ENCODE results near the gene HRH4. TPM values are rescaled to one million over a fixed set of nuclear protein-coding genes. Genes with fewer than 3 reads are reported as not detected.

Gene HRH4
- total RNA-seq, 2 experiments from 2014 or later = not detected

- Histone ChIP-seq H3K4me3 (ENCODE audit: low read depth, low read length, poor library complexity, severe bottlenecking) (no peak overlapping the region), H3K9me2 (ENCODE audit: insufficient read depth, low read length) (no peaks in the 10 kb centered on the region), H3K79me2 (ENCODE audit: insufficient read depth, low read depth, low read length) (no peaks in the 10 kb centered on the region), H3K9me3 (ENCODE audit: low read length) (peaks cover 7% of the 10 kb centered on the region), H3K27ac (ENCODE audit: low read depth, low read length, poor library complexity, severe bottlenecking) (peak overlapping the region; percentile 8), H3K4me1 (ENCODE audit: insufficient read depth, low read length, poor library complexity, severe bottlenecking) (peaks cover 44% of the 10 kb centered on the region), H2AFZ (ENCODE audit: low read length) (peak overlapping the region; percentile 67), H3K36me3 (ENCODE audit: insufficient read depth, low read length) (no peaks in the 10 kb centered on the region; the same call in 1 of the 2 replicates), H3K4me2 (ENCODE audit: low read length) (no peak overlapping the region), H4K20me1 (ENCODE audit: insufficient read depth, low read length) (no peaks in the 10 kb centered on the region)
- POLR2A ChIA-PET = interaction anchor here (0.6 to 1.5 kb wide), 9 partner anchors 8 to 1416 kb away, joined by 3 to 5 read pairs (median 4); no protein-coding TSS in a partner anchor
- BruUV-seq (replicated peaks) = no TSS peak
- intact Hi-C loops (cut with micrococcal nuclease; ENCODE audit: unreplicated experiment) = loop anchor here (2.0 to 5.0 kb wide), 3 partner anchors 48 to 312 kb away; no protein-coding TSS in a partner anchor
- TF ChIP-seq CTCF (conservative IDR thresholded peaks at IDR 0.05; ENCODE audit: low read length) (peak; percentile 90), EZH2phosphoT487 (IDR thresholded peaks at IDR 0.05; ENCODE audit: borderline replicate concordance, low read depth, low read length) (no peak)
- CTCF ChIA-PET (ENCODE audit: unreplicated experiment) = interaction anchor here (0.5 to 2.1 kb wide), 9 partner anchors 22 to 1687 kb away, joined by 3 to 11 read pairs (median 3); no protein-coding TSS in a partner anchor
- DNase-seq (ENCODE audit: low spot score) = peak; percentile 67
Measured at GRCh38 chr18:24488824-24489493, 28.5 kb downstream of the HRH4 start.

GRCh38 chr18:24490539-24490938, 30.1 kb downstream of the HRH4 start:
- POLR2A ChIA-PET = no interaction called here
- H2AFZ ChIP-seq (ENCODE audit: low read length) = peak overlapping the region; percentile 29; the same call in 1 of the 2 replicates

More at GRCh38 chr18:24490539-24490938, 30.1 kb downstream of the HRH4 start:
- H3K79me2 ChIP-seq (ENCODE audit: insufficient read depth, low read depth, low read length) = no peaks in the 10 kb centered on the region
- intact Hi-C loops (cut with micrococcal nuclease; ENCODE audit: unreplicated experiment) = loop anchor here (5.0 kb wide), 2 partner anchors 437 to 478 kb away; partner anchors contain the start of gene TTC39C
- no peaks in the 10 kb centered on the region for H4K20me1 ChIP-seq (ENCODE audit: insufficient read depth, low read length)
- no peaks in the 10 kb centered on the region for H3K9me2 ChIP-seq (ENCODE audit: insufficient read depth, low read length)
- no peak for DNase-seq (ENCODE audit: low spot score)
- TF ChIP-seq CTCF (conservative IDR thresholded peaks at IDR 0.05; ENCODE audit: low read length) (no peak), EZH2phosphoT487 (IDR thresholded peaks at IDR 0.05; ENCODE audit: borderline replicate concordance, low read depth, low read length) (no peak)
- H3K9me3 ChIP-seq (ENCODE audit: low read length) = peaks cover 17% of the 10 kb centered on the region
- CTCF ChIA-PET (ENCODE audit: unreplicated experiment) = no interaction called here
- peaks cover 44% of the 10 kb centered on the region for H3K4me1 ChIP-seq (ENCODE audit: insufficient read depth, low read length, poor library complexity, severe bottlenecking)
- BruUV-seq (replicated peaks) = no TSS peak
- H3K27ac ChIP-seq (ENCODE audit: low read depth, low read length, poor library complexity, severe bottlenecking) = peak overlapping the region; percentile 32
- H3K36me3 ChIP-seq (ENCODE audit: insufficient read depth, low read length) = no peaks in the 10 kb centered on the region; the same call in 1 of the 2 replicates
- H3K4me2 ChIP-seq (ENCODE audit: low read length) = no peak overlapping the region
- no peak overlapping the region for H3K4me3 ChIP-seq (ENCODE audit: low read depth, low read length, poor library complexity, severe bottlenecking)

Measured in OCI-LY7 (cell line).